Epithelial cell of prostate (primary cell): ENCODE data around the gene BPIFB6.

ENCODE experiments used
- DNase-seq: peaks from one replicate; pipeline ENCODE4 v3.0.0-alpha.2; 2011; ENCODE audit warnings: low read depth, low spot score
- H3K27ac ChIP-seq: fragments of 450-650 bp; 2 replicates; pipeline ENCODE4 v1.5.1; 2017; ENCODE audit warnings: mild to moderate bottlenecking

The BPIFB6 gene

DNA sequence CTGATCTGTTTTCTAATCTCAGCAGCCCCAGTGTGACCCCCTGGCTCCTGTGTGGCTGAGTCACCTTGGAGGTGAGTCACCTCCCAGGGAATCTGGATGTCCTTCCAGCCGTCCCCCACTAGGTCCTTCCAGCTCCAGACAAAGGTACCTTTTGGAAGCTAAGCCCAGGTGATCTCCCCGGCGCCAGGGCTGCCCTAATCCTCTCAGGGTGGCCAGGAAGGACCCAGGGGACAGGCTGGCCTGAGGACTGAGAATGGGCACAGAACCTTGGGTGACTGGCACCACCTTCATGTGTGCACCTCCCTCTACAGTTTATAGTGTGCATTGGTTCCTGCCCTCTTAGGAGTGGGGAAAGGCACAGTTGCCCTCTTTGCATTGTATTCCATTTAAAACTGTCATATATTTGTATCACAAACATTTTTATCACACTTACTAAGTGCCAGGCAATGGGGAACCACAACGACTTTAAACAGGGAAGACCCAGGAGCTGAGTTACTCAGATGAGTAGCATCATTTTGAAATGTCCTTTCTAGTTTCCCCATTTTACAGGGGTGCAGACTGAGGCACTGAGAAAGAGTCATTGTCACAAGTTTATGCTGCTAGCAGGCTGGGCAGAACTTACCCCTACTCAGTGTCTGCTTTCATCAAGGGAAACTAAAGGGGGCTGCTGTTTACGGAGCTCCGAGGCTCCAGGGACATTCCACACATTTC lies 45.4 kb downstream of the BPIFB6 start:
- no peak for DNase-seq

DNA sequence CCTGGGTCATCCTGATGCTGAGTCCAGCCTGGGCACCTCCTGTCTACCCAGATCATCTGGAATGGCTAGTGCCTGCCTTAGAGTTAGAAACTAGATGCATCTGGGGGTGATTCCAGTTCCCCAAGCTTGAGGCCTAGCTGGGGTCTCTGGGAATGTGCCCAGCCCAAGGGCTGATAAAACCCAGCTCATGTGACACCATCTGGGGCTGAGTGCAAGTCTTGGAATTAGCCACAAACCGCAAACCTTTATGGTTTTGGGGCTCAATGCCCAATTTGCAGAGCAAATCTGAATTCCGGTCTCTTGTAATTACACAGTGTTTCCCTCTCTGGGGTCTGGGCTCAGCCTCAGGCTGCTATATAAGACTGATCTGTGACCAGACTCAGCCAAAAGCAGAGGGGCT lies 47.8 kb downstream of the BPIFB6 start, which contains the start of gene BPIFB4:
Gene BPIFB4 (plus strand): TSS at position 385 of the 400 bp plus-strand sequence. CDS start 1,884 bp downstream, outside the sequence.
- DNase-seq = no peak
- no peak within 1 kb of the TSS for H3K27ac ChIP-seq

More for the DNA sequence above, 45.4 kb downstream of the BPIFB6 start:
- H3K27ac ChIP-seq = no peak overlapping the region

DNA sequence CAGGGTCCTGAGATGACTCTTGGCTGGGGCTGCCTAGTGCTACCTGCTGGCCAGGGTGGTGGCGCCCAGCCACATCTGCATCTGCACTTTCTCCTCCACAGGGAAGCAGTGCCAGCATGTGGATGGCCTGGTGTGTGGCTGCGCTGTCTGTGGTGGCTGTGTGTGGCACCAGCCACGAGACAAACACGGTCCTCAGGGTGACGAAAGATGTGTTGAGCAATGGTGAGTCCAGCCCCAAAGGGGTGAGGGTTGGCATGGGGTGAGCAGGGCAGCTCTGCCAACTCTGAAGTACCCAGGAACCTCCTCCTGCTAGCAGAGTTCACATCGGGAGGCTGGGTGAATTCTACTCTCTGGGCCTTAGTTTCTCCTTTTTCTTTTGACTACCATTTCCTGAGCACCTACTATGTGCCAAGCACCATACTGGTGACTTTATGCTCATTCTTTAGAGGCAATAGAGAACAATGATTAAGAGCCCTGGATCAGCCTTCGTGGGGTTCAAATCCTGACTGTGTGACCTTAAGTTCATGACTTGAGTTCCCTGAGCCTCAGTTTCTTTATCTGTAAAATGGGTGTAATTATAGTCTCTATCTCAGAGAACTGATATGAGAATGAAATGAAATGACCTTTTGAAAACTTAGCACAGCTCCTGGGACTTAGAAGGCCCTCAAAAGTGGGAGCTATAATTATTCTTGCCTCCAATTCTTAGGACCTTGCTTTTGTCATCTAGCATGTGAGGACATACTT lies 50.1 kb downstream of the BPIFB6 start:
- no peak for DNase-seq
- no peak overlapping the region for H3K27ac ChIP-seq

DNA sequence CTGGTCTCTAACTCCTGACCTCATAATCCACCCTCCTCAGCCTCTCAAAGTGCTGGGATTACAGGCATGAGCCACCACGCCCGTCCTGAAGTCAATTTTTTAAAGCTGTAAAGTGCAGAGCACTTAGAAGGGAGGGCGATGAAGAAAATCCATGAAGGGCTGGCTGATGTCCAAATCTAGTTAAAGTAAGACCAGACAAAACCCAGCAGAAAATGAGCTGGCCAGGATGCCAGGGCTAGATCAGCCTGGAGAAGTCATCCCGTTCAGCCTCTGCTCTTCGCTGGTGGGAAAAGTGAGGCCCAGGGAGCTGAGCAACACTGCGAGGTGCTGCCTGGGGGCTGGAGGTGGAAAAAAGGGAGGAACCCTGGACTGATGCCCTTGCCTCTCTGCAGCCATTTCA lies 51.1 kb downstream of the BPIFB6 start:
- no peak for DNase-seq

DNA sequence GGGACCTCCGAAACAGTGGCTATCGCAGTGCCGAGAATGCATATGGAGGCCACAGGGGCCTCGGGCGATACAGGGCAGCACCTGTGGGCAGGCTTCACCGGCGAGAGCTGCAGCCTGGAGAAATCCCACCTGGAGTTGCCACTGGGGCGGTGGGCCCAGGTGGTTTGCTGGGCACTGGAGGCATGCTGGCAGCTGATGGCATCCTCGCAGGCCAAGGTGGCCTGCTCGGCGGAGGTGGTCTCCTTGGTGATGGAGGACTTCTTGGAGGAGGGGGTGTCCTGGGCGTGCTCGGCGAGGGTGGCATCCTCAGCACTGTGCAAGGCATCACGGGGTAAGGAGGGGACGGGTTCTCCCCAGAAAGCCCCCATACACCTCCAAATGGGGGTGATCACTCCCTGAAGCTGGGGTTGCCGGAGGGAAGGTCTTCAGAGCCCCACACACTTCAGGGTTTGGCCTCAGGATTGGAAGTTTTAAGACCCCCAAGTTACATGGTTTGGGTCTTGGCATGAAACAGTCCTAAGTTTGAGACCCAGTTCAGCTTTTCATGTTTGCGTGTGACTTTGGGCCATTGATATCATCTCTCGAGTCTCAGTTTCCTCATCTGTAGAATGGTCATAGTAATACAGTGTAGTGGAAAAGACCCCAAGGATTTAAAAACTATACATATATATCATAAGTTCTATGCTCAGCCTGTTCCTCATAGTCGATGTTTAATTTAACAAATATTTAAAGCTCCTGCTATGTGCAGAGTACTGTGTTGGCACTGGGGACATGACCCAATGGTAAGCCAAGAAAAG lies 52.3 kb downstream of the BPIFB6 start:
- no peak for DNase-seq
- no peak overlapping the region for H3K27ac ChIP-seq

More for the DNA sequence above, 51.1 kb downstream of the BPIFB6 start:
- H3K27ac ChIP-seq = no peak overlapping the region

DNA sequence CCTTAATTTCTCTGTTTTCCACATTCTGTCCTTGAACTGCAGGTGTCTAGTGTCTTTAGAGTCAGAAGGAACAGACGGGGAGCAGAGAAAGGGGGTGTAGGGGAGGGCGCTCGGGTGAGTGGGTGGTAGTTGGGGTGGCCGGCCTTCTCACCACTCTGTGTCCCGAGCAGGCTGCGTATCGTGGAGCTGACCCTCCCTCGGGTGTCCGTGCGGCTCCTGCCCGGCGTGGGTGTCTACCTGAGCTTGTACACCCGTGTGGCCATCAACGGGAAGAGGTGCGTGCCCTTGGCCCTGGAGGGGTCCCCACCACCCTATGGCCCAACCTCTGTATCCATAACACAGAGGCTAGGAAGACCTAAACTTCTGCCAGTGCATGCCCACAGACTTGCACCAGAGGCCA lies 53.3 kb downstream of the BPIFB6 start:
- DNase-seq = no peak
- H3K27ac ChIP-seq = no peak overlapping the region

DNA sequence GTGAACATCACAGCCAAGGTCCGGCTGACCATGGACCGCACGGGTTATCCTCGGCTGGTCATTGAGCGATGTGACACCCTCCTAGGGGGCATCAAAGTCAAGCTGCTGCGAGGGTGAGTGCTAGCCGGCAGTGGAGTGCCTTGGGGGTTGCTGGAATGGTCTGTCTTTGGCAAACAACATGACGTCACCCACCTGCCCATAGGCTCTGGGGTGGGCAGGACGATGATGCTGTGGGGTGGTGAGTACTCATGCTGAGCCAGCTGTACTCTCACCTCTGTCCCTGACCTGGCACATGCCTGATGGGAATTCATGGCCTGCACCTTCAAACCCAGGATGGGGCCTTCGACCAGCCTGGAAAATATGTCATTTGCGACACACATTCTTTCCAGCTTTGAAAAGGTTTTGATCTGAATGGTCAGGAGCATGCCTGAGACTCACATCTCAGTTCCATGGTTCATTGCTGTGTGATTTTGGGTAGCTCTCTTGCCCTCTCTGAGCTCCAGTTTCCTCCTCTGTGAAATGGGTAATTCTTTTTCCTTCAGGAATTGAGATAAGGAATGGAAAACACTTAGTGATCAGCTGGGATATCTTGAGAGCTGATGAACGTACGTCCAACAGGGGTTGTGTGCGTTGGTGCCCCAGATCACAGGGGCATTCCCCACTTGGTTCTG lies 54.7 kb downstream of the BPIFB6 start:
- H3K27ac ChIP-seq = no peak overlapping the region
- DNase-seq = no peak

DNA sequence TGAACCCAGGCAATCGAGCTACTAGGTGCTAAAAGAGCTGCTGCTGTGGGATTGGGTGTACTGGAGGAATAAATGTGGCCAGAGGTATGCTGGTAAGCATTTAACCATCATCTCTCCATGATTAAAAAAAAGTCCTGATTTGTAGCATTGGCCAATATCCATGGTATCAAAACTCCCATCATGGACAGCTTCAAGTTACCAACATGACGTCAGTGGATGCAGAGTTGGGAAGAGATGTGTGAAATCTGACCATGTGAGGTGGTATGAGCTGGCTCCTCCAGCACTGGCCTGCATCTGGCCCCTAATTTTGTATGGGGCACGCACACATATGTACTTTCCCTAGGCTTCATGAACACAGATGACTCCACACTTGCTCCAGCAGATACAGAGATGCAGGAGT lies 59.7 kb downstream of the BPIFB6 start:
- H3K27ac ChIP-seq = no peak overlapping the region
- DNase-seq = no peak

DNA sequence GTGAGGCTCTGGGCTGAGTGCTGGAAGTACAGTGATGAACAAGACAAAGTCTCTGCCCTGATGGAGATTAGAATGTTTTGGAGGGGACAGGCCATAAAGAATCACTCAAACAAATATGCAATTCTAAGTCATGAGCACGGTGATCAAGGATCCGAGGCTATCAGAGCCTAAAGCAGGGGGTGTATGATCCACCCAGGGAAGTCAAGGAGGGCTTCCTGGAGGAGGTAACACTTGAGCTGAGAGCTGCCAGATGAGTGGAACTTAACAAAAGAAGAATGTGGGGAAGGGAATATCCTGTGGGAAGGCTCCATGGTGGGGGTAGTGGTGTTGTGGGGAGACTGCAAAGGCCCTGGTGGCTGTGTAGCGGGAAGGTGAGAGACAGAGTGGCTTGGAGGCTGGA lies 60.2 kb downstream of the BPIFB6 start:
- no peak for DNase-seq
- H3K27ac ChIP-seq = no peak overlapping the region

DNA sequence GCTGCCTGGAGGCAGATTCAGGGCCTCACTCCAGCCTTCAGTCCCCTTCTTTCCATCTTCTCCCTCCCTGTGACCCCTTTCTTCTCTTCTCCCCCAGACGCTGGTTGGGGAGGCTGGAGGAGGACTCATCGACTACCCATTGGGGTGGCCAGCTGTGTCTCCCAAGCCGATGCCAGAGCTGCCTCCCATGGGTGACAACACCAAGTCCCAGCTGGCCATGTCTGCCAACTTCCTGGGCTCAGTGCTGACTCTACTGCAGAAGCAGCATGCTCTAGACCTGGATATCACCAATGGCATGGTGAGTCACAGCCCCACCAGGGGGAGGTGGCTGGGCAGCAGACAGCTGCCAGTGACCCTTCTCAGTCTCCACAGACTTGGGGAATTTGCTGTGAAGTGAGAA lies 60.9 kb downstream of the BPIFB6 start:
- no peak overlapping the region for H3K27ac ChIP-seq
- DNase-seq = no peak

DNA sequence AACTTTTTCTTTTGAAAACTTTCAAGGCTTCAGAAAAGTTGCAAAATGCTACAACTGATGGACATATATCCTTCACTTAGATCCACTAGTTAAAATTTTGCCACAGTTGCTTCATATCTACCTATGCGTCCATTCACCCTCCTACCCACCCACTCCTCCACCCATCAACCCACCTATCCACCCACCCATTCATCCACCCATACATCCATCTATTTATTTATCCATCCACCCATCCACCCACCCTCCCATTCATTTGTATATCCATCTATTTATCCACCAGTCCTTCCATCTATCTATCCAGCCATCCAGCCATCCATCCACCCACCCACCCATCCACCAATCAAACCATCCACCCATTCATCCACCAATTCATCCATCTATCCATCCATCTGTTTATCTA lies 61.6 kb downstream of the BPIFB6 start:
- no peak for DNase-seq
- H3K27ac ChIP-seq = no peak overlapping the region

DNA sequence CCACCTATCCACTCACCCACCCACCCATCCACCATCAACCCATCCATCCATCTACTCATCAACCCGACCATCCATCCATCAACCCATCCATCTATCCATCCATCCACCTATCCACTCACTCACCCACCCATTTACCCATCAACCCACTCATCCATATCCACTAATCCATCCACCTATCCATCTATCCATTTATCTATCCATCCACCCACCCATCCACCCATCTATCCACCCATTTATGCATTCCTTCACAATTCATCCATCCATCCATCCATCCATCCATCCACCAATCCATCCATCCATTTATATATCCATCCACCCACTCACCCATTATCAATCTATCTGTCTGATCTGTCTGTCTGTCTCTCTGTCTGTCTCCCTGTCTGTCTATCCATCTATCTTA lies 62.1 kb downstream of the BPIFB6 start:
- no peak overlapping the region for H3K27ac ChIP-seq
- no peak for DNase-seq
